WTC11 (cell line): ENCODE measurements around the gene NRG2. TPM values are rescaled to one million over a fixed set of nuclear protein-coding genes. Genes with fewer than 3 reads are reported as not detected.

Source experiments
- ATAC-seq: fragments of 200-7000 bp; cut with Tn5 transposase; 2 replicates; pipeline ENCODE4 v1.10.0; 2021; ENCODE audit warnings: mild to moderate bottlenecking, moderate library complexity
- CTCF ChIA-PET: fragments of 300-600 bp; sonication (Branson Sonifier 250); formaldehyde crosslinking; loops from one replicate; lab custom pipeline; 2021; ENCODE audit warnings: antibody characterized with exemption; lab: Charles Lee
- POLR2A ChIA-PET: fragments of 350-600 bp; sonication (Branson Sonifier 250); formaldehyde crosslinking; loops from one replicate; lab custom pipeline; 2021; ENCODE audit warnings: antibody characterized with exemption; lab: Charles Lee
- DNase-seq: peaks from one replicate; pipeline ENCODE4 v3.0.0; 2021; ENCODE audit warnings: low spot score
- H3K27ac Mint-ChIP-seq: 2 replicates; pipeline ENCODE4 v1.8.0; 2021; ENCODE audit warnings: mixed read lengths
- H3K27me3 Mint-ChIP-seq: 2 replicates; pipeline ENCODE4 v1.8.0; 2021; ENCODE audit warnings: low read depth, mild to moderate bottlenecking, moderate library complexity, mixed read lengths
- H3K36me3 Mint-ChIP-seq: 2 replicates; pipeline ENCODE4 v1.8.0; 2021; ENCODE audit warnings: mixed read lengths
- H3K4me1 Mint-ChIP-seq: 2 replicates; pipeline ENCODE4 v1.8.0; 2022; ENCODE audit warnings: mixed read lengths
- H3K4me3 Mint-ChIP-seq: 2 replicates; pipeline ENCODE4 v1.8.0; 2021; ENCODE audit warnings: mild to moderate bottlenecking, moderate library complexity, mixed read lengths
- H3K9me3 Mint-ChIP-seq: 2 replicates; pipeline ENCODE4 v1.8.0; 2021; ENCODE audit warnings: mixed read lengths
- AFF4 ChIP-seq: sonication (generic); formaldehyde crosslinking; IDR thresholded peaks from 2 replicates; pipeline ENCODE4 v1.8.1; 2023; ENCODE audit warnings: mild to moderate bottlenecking, missing genetic modification reagents, borderline replicate concordance
- AR ChIP-seq: fragments of 250-450 bp; sonication (Bioruptor Pico); IDR thresholded peaks from 2 replicates; pipeline ENCODE4 v1.9.0; 2021; ENCODE audit warnings: mild to moderate bottlenecking
- ERG ChIP-seq: fragments of 250-450 bp; sonication (Bioruptor Pico); IDR thresholded peaks from 2 replicates; pipeline ENCODE4 v1.8.0; 2021; ENCODE audit warnings: mild to moderate bottlenecking
- NR3C1 ChIP-seq: sonication (generic); formaldehyde crosslinking; conservative IDR thresholded peaks from 2 replicates; pipeline ENCODE4 v1.8.1; 2023; ENCODE audit warnings: low read depth, mild to moderate bottlenecking, missing genetic modification reagents
- RELA ChIP-seq: sonication (generic); formaldehyde crosslinking; IDR thresholded peaks from 2 replicates; pipeline ENCODE4 v1.8.1; 2022; ENCODE audit warnings: missing genetic modification reagents, mild to moderate bottlenecking, borderline replicate concordance
- SOX15 ChIP-seq: fragments of 250-450 bp; sonication (Bioruptor Pico); IDR thresholded peaks from 2 replicates; pipeline ENCODE4 v1.9.0; 2021; ENCODE audit warnings: mild to moderate bottlenecking
- TEAD1 ChIP-seq: sonication (generic); formaldehyde crosslinking; IDR thresholded peaks from 2 replicates; pipeline ENCODE4 v1.8.0; 2022; ENCODE audit warnings: mild to moderate bottlenecking, missing genetic modification reagents
- TP53 ChIP-seq: sonication (generic); formaldehyde crosslinking; IDR thresholded peaks from 2 replicates; pipeline ENCODE4 v1.8.1; 2023; ENCODE audit warnings: mild to moderate bottlenecking, missing genetic modification reagents
- ZBTB21 ChIP-seq: sonication (generic); formaldehyde crosslinking; IDR thresholded peaks from 2 replicates; pipeline ENCODE4 v1.8.1; 2023; ENCODE audit warnings: mild to moderate bottlenecking, missing genetic modification reagents, borderline replicate concordance
- ZNF219 ChIP-seq: sonication (generic); formaldehyde crosslinking; IDR thresholded peaks from 2 replicates; pipeline ENCODE4 v1.8.0; 2023; ENCODE audit warnings: missing genetic modification reagents, mild to moderate bottlenecking, borderline replicate concordance
- total RNA-seq: library from RNA; stranded (reverse); gene quantifications from 3 replicates; pipeline ENCODE4 v1.2.3, GENCODE V29; 2021

The NRG2 gene
- total RNA-seq, 1 experiment from 2014 or later, result 0.44 TPM

GRCh38 chr5:139852696-139853095 is 190.4 kb downstream of the NRG2 start:
- Mint-ChIP-seq H3K4me1 (0 out of 2 replicates have a peak, but pooled peaks cover 9% of the 10 kb centered on the region), H3K4me3 (no peak overlapping the region), H3K9me3 (no peaks in the 10 kb centered on the region), H3K27me3 (peaks cover 29% of the 10 kb centered on the region), H3K27ac (no peak overlapping the region), H3K36me3 (no peaks in the 10 kb centered on the region)
- TF ChIP-seq TEAD1 (CRISPR knock-in tag), result no peak
- no peak for TF ChIP-seq RELA (CRISPR knock-in tag)
- no peak for TF ChIP-seq NR3C1
- no peak for TF ChIP-seq ZNF219
- TF ChIP-seq SOX15 (CRISPR knock-in tag), result no peak
- DNase-seq (no peak), ATAC-seq (no peak)
- CTCF ChIA-PET, result interaction anchor here (1.2 to 12.1 kb wide), 4 partner anchors 10 to 116 kb away, joined by 5 to 155 read pairs (median 9); no protein-coding TSS in a partner anchor
- POLR2A ChIA-PET, result no interaction called here

GRCh38 chr5:139851558-139851957 is 191.5 kb downstream of the NRG2 start:
- no peaks in the 10 kb centered on the region for H3K9me3 Mint-ChIP-seq
- POLR2A ChIA-PET, result no interaction called here

More at GRCh38 chr5:139851558-139851957, 191.5 kb downstream of the NRG2 start:
- Mint-ChIP-seq H3K27me3 (peaks cover 40% of the 10 kb centered on the region), H3K27ac (no peak overlapping the region), H3K4me3 (no peak overlapping the region), H3K36me3 (no peaks in the 10 kb centered on the region), H3K4me1 (0 out of 2 replicates have a peak, but pooled peaks cover 9% of the 10 kb centered on the region)
- CTCF ChIA-PET, result interaction anchor here (1.6 to 12.1 kb wide), 4 partner anchors 11 to 117 kb away, joined by 6 to 155 read pairs (median 18); no protein-coding TSS in a partner anchor
- no peak for TF ChIP-seq ERG (CRISPR knock-in tag)
- no peak for TF ChIP-seq TP53 (CRISPR knock-in tag)
- no peak for TF ChIP-seq AFF4 (CRISPR knock-in tag)
- TF ChIP-seq AR (CRISPR knock-in tag), result no peak
- TF ChIP-seq ZBTB21 (CRISPR knock-in tag), result no peak
- DNase-seq (no peak), ATAC-seq (no peak)
